Heart right ventricle (tissue), 16 donors: ENCODE measurements around the gene TNNI2. TPM values are rescaled to one million over a fixed set of nuclear protein-coding genes. Genes with fewer than 3 reads are reported as not detected.

Experiments
- ATAC-seq, 8 donors: fragments of 200-7000 bp; cut with Tn5 transposase; one replicate each; pipeline ENCODE4 v1.9.1; 2020; ENCODE audit warnings: mild to moderate bottlenecking in 8 of 8, moderate library complexity in 8 of 8, moderate number of reproducible peaks in 1 of 8
- DNase-seq, 2 donors: peaks; one replicate each; pipeline ENCODE4 v3.0.0-alpha.2; 2020
- H3K27ac ChIP-seq, 10 donors: fragments of 200-600 bp; sonication (generic) in 2 of 10; one replicate each; pipeline versions ENCODE4 v1.5.0 to v1.8.0; 2020 to 2022; ENCODE audit warnings: mild to moderate bottlenecking in 3 of 10
- H3K27me3 ChIP-seq, 7 donors: fragments of 200-600 bp; one replicate each; pipeline ENCODE4 v1.8.0; 2021 to 2022; ENCODE audit warnings: mild to moderate bottlenecking in 2 of 7
- H3K36me3 ChIP-seq, 9 donors: fragments of 200-600 bp; sonication (generic) in 1 of 9; one replicate each; pipeline versions ENCODE4 v1.5.0 to v1.8.0; 2020 to 2022; ENCODE audit warnings: mild to moderate bottlenecking in 2 of 9
- H3K4me1 ChIP-seq, 9 donors: fragments of 200-600 bp; sonication (generic) in 1 of 9; one replicate each; pipeline versions ENCODE4 v1.5.0 to v1.8.0; 2020 to 2022; ENCODE audit warnings: mild to moderate bottlenecking in 4 of 9
- H3K4me3 ChIP-seq, 10 donors: fragments of 200-600 bp; sonication (generic) in 2 of 10; one replicate each; pipeline versions ENCODE4 v1.5.0 to v1.8.0; 2020 to 2022; ENCODE audit warnings: mild to moderate bottlenecking in 7 of 10, moderate library complexity in 2 of 10
- H3K9me3 ChIP-seq, 11 donors: fragments of 200-600 bp in 10 of 11; sonication (generic) in 2 of 11; one replicate each; pipeline versions ENCODE4 v1.5.0 to v1.8.0; 2013 to 2022; ENCODE audit warnings: mild to moderate bottlenecking in 2 of 11, control low read depth in 1 of 11, moderate library complexity in 1 of 11
- CTCF ChIP-seq, 9 donors: fragments of 200-600 bp; sonication (generic) in 2 of 9; IDR thresholded peaks; one replicate each; pipeline versions ENCODE4 v1.5.0 to v1.8.0; 2021 to 2022; ENCODE audit warnings: antibody characterized with exemption in 9 of 9, mild to moderate bottlenecking in 5 of 9, moderate library complexity in 1 of 9
- WGBS, 2 donors: extraction: QIAGEN DNeasy Blood & Tissue Kit; methylation state at CpG; one replicate each; pipeline ENCODE4 v1.1.7; 2013; ENCODE audit warnings: inconsistent platforms in 1 of 2; 5-methylcytosine and 5-hydroxymethylcytosine counted together
- intact Hi-C, 10 donors: fragments of 100-400 bp; cut with DNase I; formaldehyde crosslinking; loops; one replicate each; pipeline versions ENCODE4 v1.11.1 to v1.14.2; 2022
- polyA plus RNA-seq, 2 donors: library from polyadenylated mRNA; stranded (reverse); fragments of 200-250 nt; gene quantifications; one replicate each; pipeline ENCODE4 v1.2.3, GENCODE V29; 2013
- total RNA-seq, 10 donors: library from RNA; stranded (reverse); fragmentation: NEBNext Ultra II Directional in 3 of 10; extraction: Animal tissue kit (Norgen Biotek cat#: 25700) in 3 of 10; gene quantifications; one replicate each; pipeline versions ENCODE4 v1.2.1 to v1.2.4, GENCODE V29; 2021 to 2023
- donor health status: Arrhythmogenic right ventricular cardiomyopathy.
- donor health status: ischemic (EF 13 %, LVEDD 7.1; RV severe dilation, severe dysfunction).
- donor health status: healthy with polysubstance abuse.
- donor health status: DM: no; HTN: yes; CAD: no.
- donor health status: DM: no; HTN: no; CAD: no.
- donor health status: ischemic (EF 25% LVEDD 6.9; RV normal size, moderate dysfunction).
- donor health status: ischemic (EF 25% LVEDD 5.7; RV mildly dilated, moderate dysfunction).
- donor health status: healthy.
- donor health status: DM: yes; HTN: yes; CAD: no.
- donor health status: Ischemic cardiomyopathy.
- donor health status: ischemic (EF 35%, LVEDD 5.7; RV mildly dilated, moderate dysfunction).
- donor health status: nonischemic (EF 11% LVEDD 7.7; RV severe dilation, severe dysfunction).
- donor health status: DM: yes; HTN: yes; CAD: no.
- donor health status: PGD.
- donor health status: ischemic (EF 29% LVEDD 5.4; RV normal size, mild dysfunction).
- donor health status: nonischemic (EF 23%, LVEDD 6.1; RV moderate dilation, normal function).

Gene TNNI2
- total and polyA plus RNA-seq, 12 donors: 0.36 to 1.2 (median 0.55) TPM; not detected in 7

GRCh38 chr11:1824221-1825038 is 14.4 kb upstream of the TNNI2 start:
- Histone ChIP-seq H3K27ac (no peak overlapping the region), H3K9me3 (peaks cover 0 to 6% (median 0%) of the 10 kb centered on the region in 11 donors), H3K4me3 (no peak overlapping the region), H3K36me3 (no peaks in the 10 kb centered on the region), H3K4me1 (peaks cover 2 to 22% (median 13%) of the 10 kb centered on the region in 9 donors), H3K27me3 (peaks cover 0 to 16% (median 4%) of the 10 kb centered on the region in 7 donors)
- no peak for ATAC-seq
- no peak for DNase-seq
- 94 to 95% methylated on average over 23 of the region's 23 CpGs for WGBS, 2 donors
- intact Hi-C loops: loop anchor here in 2 of 10 donors (5.0 to 10.0 kb wide), 3 partner anchors 50 to 117 kb away; partner anchors contain the start of gene IFITM10 (in 1 of the 2)
- TF ChIP-seq CTCF (IDR thresholded peaks at IDR 0.05): no peak

- intact Hi-C loops: loop anchor here in 2 of 10 donors (5.0 to 10.0 kb wide), 3 partner anchors 50 to 118 kb away; partner anchors contain the start of gene IFITM10 (in 1 of the 2)
- peaks cover 2 to 22% (median 13%) of the 10 kb centered on the region in 9 donors for H3K4me1 ChIP-seq
- 57% methylated on average over 26 of the region's 26 CpGs for WGBS, 2 donors
- H3K9me3 ChIP-seq: no peaks in the 10 kb centered on the region
- no peak for DNase-seq
- H3K36me3 ChIP-seq: no peaks in the 10 kb centered on the region
- ATAC-seq: peak; percentile 28 to 64 (median 43)
- no peak overlapping the region for H3K4me3 ChIP-seq
- peaks cover 0 to 19% (median 4%) of the 10 kb centered on the region in 7 donors for H3K27me3 ChIP-seq
- peak in 8 of 9 donors; percentile 19 to 65 (median 48) for TF ChIP-seq CTCF (IDR thresholded peaks at IDR 0.05)
- no peak overlapping the region for H3K27ac ChIP-seq
Observed at GRCh38 chr11:1825039-1825740, 13.6 kb upstream of the TNNI2 start.

- no peak overlapping the region for H3K4me3 ChIP-seq
- DNase-seq: peak in 1 of 2 donors; percentile 13
- H3K27ac ChIP-seq: peak overlapping the region in 1 of 10 donors; percentile 32
- no peaks in the 10 kb centered on the region for H3K9me3 ChIP-seq
- ATAC-seq: peak in 1 of 8 donors; percentile 4
- intact Hi-C loops: loop anchor here in 2 of 10 donors (5.0 to 10.0 kb wide), 3 partner anchors 51 to 119 kb away; partner anchors contain the start of gene IFITM10 (in 1 of the 2)
- peaks cover 0 to 26% (median 4%) of the 10 kb centered on the region in 7 donors for H3K27me3 ChIP-seq
- 91 to 93% methylated on average over 32 to 33 of the region's 33 CpGs for whole genome bisulfite sequencing, 2 donors
- H3K4me1 ChIP-seq: peaks cover 2 to 22% (median 13%) of the 10 kb centered on the region in 9 donors
- H3K36me3 ChIP-seq: no peaks in the 10 kb centered on the region
- no peak for TF ChIP-seq CTCF (IDR thresholded peaks at IDR 0.05)
Observed at GRCh38 chr11:1825785-1826451, 12.9 kb upstream of the TNNI2 start.
